ENCODE measurements around the gene ATR. TPM values are rescaled to one million over a fixed set of nuclear protein-coding genes. Genes with fewer than 3 reads are reported as not detected.
A peak's percentile ranks its signal among the peaks of the same experiment; 100 is the strongest.

The ATR gene
- 10 to 100 TPM; 13.1 to 26.8 (median 20.4) TPM for total RNA-seq

DNA sequence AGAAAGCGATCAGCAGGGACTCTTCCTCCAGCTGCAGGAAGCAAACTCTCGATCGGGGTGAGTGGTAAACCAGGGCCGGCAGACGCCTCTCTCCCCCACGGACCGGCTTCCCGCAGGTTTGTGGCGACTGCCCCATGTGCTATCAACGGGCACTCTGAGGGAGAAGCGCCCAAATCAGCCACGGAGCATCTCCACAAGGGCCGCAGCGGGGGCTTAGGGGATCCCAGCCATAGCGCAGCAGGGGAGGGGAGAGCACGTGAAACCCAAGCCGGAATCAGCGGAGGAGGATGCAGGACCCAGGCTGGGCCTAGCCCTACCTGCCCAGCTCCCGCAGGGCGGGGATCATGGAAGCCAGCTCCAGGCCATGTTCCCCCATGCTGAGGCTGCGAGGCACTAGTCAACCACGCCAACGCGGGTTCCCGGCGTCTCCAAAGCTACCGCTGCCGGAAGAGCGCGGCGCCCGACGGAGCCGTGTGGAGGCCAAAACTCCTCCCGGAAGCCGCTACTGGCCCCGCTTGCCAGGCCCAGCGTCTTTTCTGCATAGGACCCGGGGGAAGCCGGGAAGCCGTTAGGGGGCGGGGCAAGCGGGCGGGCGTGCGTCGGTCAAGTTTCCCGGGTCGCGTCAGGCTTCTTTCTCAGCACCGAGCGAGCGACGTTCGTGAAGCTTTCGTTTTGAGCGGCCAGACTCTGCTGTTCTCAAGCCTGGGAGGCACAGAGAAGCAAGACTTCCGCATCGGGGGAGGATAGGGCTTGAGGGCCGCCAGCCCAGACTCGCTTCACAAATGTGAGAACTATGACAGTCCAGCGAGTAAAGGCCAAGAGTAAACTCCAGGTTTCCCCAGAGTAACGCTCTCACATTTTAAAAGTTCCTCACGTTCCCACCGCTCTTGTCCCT is at the start of gene ATR:
TSS of gene ATR (minus strand) at position 405 of the 895 bp plus-strand sequence. CDS start at position 376, 29 bp downstream.
- ATAC-seq: peak; percentile 99
- no peaks in the 10 kb centered on the region for H3K27me3 ChIP-seq
- TF ChIP-seq POLR2AphosphoS5 (IDR thresholded peaks at IDR 0.05) (peak; percentile 91), EP300 (IDR thresholded peaks at IDR 0.05) (no peak), POLR2A (IDR thresholded peaks at IDR 0.05) (peak; percentile 70 to 79)
- no peaks in the 10 kb centered on the region for H3K9me3 ChIP-seq
- no peaks in the 10 kb centered on the region for H3K36me3 ChIP-seq
- peak within 1 kb of the TSS; percentile 68 to 69 for H3K4me3 ChIP-seq
- H3K4me1 ChIP-seq: peaks cover 9 to 34% (median 14%) of the 10 kb centered on the region in 3 donors
- H3K27ac ChIP-seq: peak within 1 kb of the TSS; percentile 85 to 92 (median 90)
- WGBS, 2 donors (ENCODE audit: low coverage in 1 of 2): 0 to 1% methylated on average over 9 of the region's 65 CpGs

DNA sequence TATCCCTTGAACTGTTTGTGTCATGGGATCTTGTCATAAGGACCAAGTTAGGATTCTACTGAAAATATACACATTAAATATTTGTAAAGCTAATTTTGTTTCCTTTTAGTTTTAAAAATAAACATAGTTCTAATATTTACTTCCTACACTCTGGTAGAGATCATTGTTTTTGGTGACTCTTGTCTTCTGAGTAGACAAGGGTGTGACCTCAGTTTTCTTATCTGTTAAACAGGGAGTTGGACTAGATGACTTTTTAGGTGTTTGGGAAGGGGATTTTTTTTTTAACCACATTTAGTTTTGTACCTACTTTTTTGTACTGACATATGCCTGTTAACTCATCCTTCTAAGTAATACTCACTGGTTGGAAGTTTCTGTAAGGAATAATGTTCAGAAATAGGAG is 48.4 kb upstream of the ATR start:
- no peaks in the 10 kb centered on the region for H3K4me1 ChIP-seq
- H3K36me3 ChIP-seq: no peaks in the 10 kb centered on the region
- ATAC-seq: no peak
- TF ChIP-seq, protein P1, sequence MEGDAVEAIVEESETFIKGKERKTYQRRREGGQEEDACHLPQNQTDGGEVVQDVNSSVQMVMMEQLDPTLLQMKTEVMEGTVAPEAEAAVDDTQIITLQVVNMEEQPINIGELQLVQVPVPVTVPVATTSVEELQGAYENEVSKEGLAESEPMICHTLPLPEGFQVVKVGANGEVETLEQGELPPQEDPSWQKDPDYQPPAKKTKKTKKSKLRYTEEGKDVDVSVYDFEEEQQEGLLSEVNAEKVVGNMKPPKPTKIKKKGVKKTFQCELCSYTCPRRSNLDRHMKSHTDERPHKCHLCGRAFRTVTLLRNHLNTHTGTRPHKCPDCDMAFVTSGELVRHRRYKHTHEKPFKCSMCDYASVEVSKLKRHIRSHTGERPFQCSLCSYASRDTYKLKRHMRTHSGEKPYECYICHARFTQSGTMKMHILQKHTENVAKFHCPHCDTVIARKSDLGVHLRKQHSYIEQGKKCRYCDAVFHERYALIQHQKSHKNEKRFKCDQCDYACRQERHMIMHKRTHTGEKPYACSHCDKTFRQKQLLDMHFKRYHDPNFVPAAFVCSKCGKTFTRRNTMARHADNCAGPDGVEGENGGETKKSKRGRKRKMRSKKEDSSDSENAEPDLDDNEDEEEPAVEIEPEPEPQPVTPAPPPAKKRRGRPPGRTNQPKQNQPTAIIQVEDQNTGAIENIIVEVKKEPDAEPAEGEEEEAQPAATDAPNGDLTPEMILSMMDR (IDR thresholded peaks at IDR 0.05): no peak
- H3K27ac ChIP-seq: no peak overlapping the region
- no peak overlapping the region for H3K4me3 ChIP-seq
- no peaks in the 10 kb centered on the region for H3K9me3 ChIP-seq
- H3K27me3 ChIP-seq: no peaks in the 10 kb centered on the region

DNA sequence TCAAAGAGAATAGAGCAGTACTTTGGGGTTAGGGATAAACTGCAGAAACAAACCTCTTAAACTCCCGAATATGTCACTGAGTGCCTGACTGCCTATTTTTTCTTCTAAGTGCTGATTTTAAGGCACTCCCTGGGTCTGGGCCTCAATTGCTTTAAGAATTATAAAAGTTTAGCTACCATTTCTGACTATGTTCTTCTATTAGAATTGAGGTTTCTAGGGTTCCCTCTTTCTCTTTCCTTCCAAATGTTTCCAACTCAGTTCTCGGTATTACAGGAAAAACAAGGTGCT is 46.6 kb upstream of the ATR start:
- Histone ChIP-seq H3K4me3 (no peak overlapping the region), H3K27me3 (no peaks in the 10 kb centered on the region), H3K27ac (no peak overlapping the region), H3K4me1 (no peaks in the 10 kb centered on the region), H3K36me3 (no peaks in the 10 kb centered on the region), H3K9me3 (no peaks in the 10 kb centered on the region)
- no peak for ATAC-seq
- 88 to 90% methylated on average over 2 of the region's 2 CpGs for WGBS, 2 donors (ENCODE audit: low coverage in 1 of 2)
- TF ChIP-seq EP300 (IDR thresholded peaks at IDR 0.05) (no peak), POLR2AphosphoS5 (IDR thresholded peaks at IDR 0.05) (no peak), POLR2A (IDR thresholded peaks at IDR 0.05) (no peak)
- TF ChIP-seq, protein P1 (IDR thresholded peaks at IDR 0.05): no peak

DNA sequence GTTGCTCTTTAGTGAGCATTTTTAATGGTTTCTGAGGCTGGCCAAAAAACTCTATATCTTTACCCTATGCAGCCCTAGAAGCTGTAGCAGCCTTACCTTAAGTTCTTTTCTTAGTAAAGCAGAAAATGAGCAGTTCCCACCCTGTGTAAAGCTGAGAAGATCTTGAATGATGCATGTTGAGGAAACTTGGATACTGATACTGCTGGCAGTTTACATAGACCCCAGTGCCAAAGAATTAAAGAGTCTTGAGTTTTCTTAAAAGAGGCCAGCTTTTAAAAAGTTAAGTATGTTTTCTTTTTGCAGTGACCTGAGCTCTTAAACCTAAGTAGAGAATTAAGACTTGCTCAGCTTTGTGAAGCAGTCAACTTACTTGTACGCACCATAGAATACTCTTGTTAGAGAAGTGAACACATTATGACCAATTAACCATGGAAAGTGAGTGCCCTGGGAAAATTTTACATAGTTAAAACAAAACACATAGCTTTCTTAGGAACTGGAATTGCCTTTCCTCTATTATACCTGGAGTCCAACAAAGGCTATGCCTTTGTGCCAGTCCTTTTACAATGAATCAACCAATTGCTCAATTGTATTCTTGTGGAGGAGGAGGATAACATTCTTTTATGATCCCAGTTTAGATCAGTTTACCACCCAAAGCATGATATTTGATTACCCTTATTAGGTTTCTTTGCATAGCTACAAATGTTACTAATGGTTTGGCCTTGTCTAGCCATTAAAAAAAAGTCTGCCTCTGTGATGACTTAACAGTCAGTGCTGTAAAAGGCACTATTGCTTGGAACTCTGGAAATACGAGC is 46.0 kb upstream of the ATR start:
- Histone ChIP-seq H3K27ac (no peak overlapping the region), H3K27me3 (no peaks in the 10 kb centered on the region), H3K9me3 (no peaks in the 10 kb centered on the region), H3K36me3 (no peaks in the 10 kb centered on the region), H3K4me1 (no peaks in the 10 kb centered on the region), H3K4me3 (no peak overlapping the region)
- TF ChIP-seq POLR2AphosphoS5 (IDR thresholded peaks at IDR 0.05) (no peak), EP300 (IDR thresholded peaks at IDR 0.05) (no peak), POLR2A (IDR thresholded peaks at IDR 0.05) (no peak)
- TF ChIP-seq, protein P1 (IDR thresholded peaks at IDR 0.05): no peak
- ATAC-seq: no peak
- WGBS, 2 donors (ENCODE audit: low coverage in 1 of 2): 72 to 92% methylated on average over 2 of the region's 2 CpGs

DNA sequence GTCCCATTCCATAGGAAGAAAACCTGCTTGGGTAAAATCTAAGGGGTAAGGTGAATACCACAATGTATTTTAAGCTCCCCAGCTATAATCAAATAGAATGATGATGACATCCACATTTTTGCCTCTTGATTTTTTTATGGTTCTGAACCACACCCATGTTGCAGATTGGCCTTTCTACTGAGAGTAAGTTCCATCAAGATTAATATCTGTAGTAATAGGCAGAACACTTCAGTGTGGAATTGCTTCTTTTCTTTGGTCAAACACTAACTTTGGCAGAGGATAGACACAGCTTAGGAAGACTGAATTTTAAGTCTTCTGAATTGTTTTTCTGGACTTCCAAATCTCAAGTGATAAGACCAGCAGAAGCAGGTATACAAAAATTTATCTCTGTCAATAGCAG is 44.7 kb upstream of the ATR start:
- Histone ChIP-seq H3K27me3 (no peaks in the 10 kb centered on the region), H3K4me1 (no peaks in the 10 kb centered on the region), H3K36me3 (no peaks in the 10 kb centered on the region), H3K9me3 (no peaks in the 10 kb centered on the region), H3K4me3 (no peak overlapping the region), H3K27ac (no peak overlapping the region)
- ATAC-seq: no peak
- TF ChIP-seq, protein P1 (IDR thresholded peaks at IDR 0.05): no peak
- no peak for TF ChIP-seq POLR2A (IDR thresholded peaks at IDR 0.05)
- no peak for TF ChIP-seq EP300 (IDR thresholded peaks at IDR 0.05)
- TF ChIP-seq POLR2AphosphoS5 (IDR thresholded peaks at IDR 0.05): no peak
